Eye (tissue), 1 donor: Measurements from ENCODE around the gene CHSY3.
A peak's percentile ranks its signal among the peaks of the same experiment; 100 is the strongest.

ENCODE experiments used
- DNase-seq: peaks from one replicate; pipeline ENCODE4 v3.0.0-alpha.2; 2015

The CHSY3 gene

DNA sequence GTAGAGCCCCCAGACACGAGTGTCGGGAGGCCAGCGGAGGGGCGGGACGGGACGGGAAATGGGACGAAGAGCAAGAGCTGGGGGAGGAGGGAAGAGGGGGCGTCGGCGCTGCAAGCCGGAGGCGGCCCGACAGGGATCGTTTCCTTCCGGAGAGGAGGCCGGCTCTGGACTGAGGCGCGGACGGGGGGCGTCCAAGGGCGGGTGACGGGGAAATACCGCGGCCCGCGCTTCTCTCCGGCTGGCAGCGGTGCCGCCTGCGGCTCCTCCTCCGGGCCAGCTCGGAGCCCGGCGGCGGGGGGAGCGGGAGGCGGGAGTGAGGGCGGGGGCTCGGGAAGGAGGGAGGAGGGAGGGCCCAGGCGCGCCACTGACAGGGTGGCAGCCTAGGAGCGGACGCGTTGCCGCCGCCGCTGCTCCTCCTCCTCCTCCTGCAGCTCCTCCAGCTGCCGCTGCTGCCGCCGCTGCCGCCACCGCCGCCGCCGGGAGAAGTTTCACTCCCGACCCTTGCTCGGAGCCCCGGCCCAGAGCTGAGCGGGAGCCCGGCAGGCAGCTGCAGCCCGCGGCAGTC lies at the start of gene CHSY3:
Gene CHSY3 (plus strand): TSS at position 364 of the 565 bp plus-strand sequence.
- peak; percentile 93 for DNase-seq

DNA sequence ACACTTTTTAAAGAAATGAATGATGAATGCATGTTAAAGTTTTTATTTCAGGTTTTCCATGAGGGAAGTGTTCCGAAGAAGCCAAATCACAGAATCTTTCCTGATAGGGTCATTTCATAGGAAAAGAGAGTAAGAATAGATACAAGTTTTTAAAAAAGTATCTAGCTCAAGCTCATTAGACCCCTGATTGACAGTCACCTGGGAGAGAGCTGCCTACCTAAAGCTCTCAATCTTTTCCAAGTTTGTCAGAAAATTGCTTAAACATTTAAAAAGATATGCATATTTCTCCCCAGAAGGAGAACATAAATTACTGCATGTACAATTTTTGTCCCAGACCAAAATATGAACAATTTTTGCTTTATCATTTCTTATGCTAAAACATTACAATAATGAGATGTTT lies 47.9 kb upstream of the CHSY3 start:
- no peak for DNase-seq

- DNase-seq = peak; percentile 67
Observed at GRCh38 chr5:129857116-129857515, 47.1 kb upstream of the CHSY3 start.

GRCh38 chr5:129858131-129858675 lies 46.1 kb upstream of the CHSY3 start:
- DNase-seq = no peak

GRCh38 chr5:129884322-129884721 lies 19.9 kb upstream of the CHSY3 start:
- DNase-seq = no peak

- peak; percentile 51 for DNase-seq
Observed at GRCh38 chr5:129899454-129899853, 4.8 kb upstream of the CHSY3 start.

DNA sequence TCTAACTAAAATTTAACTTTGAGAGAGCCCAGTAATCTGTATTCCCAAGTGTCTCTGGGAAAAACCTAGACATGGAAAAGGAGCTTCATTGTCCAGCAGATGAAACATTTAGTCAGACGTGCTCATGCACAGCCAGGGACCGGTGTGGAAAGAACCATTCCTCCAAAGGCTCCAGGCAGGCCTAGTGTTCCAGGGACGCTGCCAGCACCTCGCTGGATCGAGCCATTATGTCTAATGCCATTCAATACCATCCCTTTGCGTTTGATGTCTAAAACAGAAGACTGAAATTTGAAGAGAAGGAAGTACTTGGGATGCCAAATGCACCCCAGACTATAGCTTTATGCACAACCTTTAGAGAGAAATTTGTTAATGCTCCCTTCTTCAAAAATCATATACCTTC lies 1.4 kb upstream of the CHSY3 start:
- peak; percentile 8 for DNase-seq

- DNase-seq = no peak
Observed at GRCh38 chr5:129903466-129904101, 681 bp upstream of the CHSY3 start.

DNA sequence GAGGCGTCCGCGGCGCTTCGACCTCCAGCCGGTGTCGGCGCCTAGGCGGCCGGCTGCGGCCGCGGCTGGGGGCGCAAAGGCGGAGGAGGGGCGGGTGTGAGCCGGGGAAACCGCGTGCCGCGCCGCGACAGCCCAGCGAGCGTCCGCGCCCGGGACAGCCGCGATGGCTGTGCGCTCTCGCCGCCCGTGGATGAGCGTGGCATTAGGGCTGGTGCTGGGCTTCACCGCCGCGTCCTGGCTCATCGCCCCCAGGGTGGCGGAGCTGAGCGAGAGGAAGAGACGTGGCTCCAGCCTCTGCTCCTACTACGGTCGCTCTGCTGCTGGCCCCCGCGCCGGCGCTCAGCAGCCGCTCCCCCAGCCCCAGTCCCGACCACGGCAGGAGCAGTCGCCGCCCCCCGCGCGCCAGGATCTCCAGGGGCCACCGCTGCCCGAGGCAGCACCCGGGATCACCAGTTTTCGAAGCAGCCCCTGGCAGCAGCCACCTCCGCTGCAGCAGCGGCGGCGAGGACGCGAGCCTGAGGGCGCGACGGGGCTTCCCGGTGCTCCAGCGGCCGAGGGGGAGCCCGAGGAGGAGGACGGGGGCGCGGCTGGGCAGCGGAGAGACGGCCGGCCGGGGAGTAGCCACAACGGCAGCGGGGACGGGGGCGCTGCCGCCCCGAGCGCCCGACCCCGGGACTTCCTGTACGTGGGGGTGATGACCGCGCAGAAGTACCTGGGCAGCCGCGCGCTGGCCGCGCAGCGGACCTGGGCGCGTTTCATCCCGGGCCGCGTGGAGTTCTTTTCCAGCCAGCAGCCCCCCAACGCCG lies 605 bp downstream of the CHSY3 start:
- peak; percentile 75 for DNase-seq

DNA sequence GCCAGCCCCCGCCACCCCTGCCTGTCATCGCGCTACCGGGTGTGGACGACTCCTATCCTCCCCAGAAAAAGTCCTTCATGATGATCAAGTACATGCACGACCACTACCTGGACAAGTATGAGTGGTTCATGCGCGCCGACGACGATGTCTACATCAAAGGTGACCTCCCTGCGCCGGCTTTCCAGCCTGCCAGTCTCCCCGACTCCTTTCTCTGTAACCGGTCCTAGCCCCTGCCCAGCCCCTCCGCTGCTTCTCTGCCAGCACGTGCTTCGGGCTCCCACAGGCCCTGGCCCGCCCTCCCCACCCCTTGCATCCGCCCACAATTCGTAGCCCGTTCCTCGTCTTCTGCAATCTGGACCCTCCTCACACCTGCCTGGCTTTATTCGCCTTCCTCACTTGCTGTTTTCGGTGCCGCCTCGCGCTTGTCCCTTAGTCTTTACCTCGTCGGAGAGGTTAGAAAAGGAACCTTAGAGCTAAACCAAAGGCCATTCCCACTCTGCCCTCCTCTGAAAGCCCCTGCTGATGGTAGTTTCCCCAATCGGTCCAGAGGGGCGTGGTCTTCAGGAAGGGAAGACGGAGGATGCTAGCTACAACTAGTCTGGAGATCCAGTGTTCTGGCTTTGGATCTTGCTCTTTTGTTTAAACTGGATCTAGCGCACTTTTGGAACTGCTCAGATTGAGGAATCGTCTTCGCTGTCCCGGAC lies 1.4 kb downstream of the CHSY3 start:
- peak; percentile 86 for DNase-seq

DNA sequence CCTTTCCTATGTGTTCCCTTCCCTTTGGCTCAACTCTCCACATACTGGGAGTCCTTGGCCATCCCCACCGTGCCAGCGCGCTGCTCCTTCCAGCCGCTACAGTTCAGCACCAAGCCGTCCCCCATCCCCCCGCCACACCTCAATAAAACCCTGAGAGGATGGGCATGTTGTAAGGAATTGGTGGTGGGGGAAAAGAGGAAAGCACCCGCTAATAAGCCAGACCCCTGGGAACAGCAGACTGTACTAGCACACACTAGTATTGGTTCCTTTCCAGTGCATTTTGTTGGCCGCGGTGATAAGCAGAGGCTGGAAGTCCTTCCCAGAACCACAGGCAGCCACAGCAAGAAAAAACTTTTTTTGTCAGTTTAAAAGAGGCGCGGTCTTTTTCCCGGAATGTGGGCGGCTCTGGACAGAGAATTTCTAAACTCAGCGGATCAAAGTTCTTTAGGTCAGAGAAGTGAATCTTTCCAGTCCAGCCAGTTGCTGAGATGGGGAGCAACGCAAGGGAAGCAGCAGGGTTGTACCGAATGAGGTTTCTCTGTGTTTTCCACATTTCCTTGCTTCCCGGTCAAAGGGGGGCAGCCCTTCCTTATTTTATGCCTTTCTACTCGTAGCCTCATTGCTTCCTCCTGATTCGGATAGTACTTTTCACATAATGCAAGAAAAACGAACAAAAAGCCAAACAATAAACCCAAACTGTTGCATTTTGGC lies 2.1 kb downstream of the CHSY3 start:
- peak; percentile 68 for DNase-seq

- DNase-seq = no peak
Observed at GRCh38 chr5:129909225-129909624, 5.0 kb downstream of the CHSY3 start.

- no peak for DNase-seq
Observed at GRCh38 chr5:129912601-129913255, 8.5 kb downstream of the CHSY3 start.

DNA sequence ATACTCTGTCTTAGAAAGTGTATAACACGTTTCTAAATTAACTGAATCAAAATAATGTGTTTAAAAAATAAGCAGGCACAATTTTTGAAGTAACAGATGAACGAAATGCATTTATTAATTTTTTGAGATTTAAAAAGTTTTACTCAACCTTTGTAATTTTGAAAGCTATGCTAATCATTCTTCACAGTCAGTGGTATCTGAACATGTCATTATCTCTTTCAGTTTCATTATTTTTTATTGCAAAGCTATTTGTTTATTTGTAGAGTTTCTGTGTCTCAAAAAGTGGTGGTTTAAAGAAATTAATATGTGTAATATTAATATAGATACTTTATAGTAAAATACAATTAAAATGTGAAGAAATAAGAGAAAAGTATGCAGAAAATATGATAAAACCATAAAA lies 11.2 kb downstream of the CHSY3 start:
- no peak for DNase-seq

DNA sequence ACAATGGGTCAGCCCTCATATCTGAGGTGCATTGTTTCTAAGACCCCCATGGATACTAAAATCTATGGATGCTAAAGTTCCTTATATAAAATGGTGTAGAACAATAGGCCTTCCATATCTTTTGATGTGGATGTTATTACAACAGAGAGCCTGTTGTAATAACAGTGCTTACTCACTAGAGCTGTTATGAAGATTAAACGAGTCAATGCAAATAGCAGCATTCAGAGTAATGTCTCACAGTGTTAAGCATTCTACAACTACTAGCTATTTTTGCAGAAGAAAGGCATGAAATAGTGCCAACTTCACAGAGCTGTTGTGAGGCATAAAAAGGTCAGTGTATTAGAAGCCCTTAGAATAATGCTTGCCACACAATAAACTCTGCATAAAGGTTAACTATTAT lies 13.0 kb downstream of the CHSY3 start:
- no peak for DNase-seq

DNA sequence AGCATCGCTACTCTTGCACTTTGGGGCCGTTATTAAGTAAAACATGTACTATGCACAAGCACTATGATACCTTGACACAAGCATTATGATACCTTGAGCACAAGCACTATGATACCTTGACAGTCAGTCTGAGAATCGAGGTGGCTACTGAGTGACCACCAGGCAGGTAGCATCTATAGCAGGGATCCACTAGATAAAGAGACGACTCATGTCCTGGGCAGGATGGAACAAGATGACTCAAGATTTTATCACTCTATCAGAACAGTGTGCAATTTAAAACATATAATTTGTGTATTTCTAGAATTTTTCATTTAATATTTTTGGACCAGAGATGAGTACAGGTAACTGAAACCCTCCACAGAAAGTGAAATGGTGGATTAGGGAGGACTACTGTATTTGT lies 16.9 kb downstream of the CHSY3 start:
- no peak for DNase-seq

DNA sequence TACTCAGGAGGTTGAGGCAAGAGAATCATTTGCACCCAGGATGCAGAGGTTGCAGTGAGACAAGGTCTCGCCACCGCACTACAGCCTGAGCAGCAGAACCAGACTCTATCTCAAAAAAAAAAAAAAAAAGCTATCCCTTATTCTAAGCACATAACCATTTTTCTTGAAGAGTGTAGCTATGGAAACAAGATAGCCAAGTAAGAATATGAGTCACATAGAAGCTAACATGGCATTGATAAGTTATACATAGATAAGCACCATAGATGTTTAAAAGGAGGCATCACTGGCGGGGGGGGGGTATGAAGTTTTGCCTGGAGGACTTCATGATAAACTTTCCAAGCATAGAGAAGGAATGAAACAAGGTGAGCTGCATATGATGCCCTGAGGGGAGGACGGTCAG lies 26.0 kb downstream of the CHSY3 start:
- no peak for DNase-seq

- no peak for DNase-seq
Observed at GRCh38 chr5:129935626-129936025, 31.4 kb downstream of the CHSY3 start.

- DNase-seq = no peak
Observed at GRCh38 chr5:129938077-129938476, 33.8 kb downstream of the CHSY3 start.

GRCh38 chr5:129943936-129944335 lies 39.7 kb downstream of the CHSY3 start:
- no peak for DNase-seq

DNA sequence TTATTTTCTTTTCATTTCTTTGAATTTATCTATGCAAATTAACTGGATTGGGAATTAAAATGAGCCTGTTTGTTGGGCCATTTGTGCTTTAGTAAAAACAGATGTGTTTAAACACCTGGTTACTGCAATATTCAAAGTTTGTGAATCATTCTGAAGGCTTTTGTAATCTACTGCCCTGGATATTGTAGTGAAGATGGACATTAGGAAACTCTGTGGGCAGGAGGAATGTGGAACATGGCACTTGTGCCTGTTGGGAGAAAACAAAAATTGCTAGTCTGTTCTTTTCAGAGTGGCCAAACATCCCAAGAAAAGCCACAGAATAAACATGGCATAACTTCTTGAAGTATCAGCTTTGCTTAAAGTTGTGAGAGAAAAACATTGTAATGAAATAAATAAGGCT lies 40.8 kb downstream of the CHSY3 start:
- no peak for DNase-seq

DNA sequence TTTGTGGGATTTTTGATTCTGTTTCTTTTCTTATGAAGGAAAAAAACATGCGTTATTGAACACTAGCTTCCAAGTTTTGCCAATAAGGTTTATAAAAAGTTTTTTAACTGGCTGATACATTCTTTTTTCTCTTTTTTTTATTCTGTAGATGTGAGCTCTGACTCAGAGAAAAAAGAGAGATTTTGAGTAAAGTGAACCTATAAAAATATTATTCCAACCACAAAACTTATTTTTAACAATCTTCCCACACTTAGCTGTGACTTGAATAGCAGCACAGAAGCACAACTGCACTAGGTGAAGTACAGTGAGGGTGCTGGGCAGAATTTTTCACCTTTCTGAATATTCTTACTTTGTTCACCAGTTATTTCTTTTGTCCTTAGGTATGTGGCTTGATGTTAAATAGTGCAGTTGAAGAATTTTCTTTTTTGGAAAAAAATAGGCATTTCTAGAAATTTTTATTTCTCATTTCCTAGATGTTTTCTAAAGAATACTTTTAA lies 41.6 kb downstream of the CHSY3 start:
- DNase-seq = no peak
